ENCODE measurements around the gene FAM133A.
A peak's percentile ranks its signal among the peaks of the same experiment; 100 is the strongest.

Gene FAM133A

DNA sequence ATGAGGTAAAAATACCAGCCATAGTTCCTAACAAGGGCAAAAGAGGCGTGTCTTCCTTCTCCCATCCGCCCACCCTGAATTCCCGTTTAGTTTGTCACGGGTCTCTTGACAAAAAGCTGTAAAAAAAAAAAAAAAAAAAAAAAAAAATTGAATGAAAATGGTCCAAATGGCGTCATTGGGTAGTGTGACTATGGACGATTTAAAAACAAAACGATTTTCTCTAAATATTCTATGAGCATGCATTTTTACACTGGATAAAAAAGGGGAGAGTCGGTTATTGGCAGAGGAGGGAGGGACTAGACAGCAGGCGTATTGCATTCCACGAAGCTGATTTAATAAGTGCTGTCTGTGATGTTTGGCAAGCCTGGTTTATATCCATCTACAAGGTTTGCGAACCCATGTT is at the start of gene FAM133A:
Gene FAM133A (plus strand): TSS at position 338 of the 403 bp plus-strand sequence. CDS start 35,214 bp downstream, outside the sequence.
- no peak for DNase-seq

DNA sequence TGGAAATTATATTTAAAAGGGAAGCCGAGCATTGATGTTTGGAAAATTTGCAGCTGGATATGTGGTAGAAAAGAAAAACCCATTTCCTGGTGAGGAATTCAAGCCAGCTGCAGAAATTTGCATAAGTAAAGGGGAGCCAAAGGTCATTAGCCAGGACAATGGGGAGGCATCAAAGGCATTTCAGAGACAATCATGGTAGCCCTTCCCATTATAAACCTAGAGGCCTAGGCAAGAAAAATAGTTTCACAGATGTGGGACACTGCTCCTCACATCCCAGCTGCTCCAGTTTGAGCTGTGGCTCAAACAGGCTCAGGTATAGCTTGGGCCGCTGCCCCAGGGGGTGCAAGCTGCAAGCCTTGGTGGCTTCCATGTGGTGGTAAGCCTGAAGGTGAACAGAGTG is 36.4 kb upstream of the FAM133A start:
- no peak for DNase-seq

DNA sequence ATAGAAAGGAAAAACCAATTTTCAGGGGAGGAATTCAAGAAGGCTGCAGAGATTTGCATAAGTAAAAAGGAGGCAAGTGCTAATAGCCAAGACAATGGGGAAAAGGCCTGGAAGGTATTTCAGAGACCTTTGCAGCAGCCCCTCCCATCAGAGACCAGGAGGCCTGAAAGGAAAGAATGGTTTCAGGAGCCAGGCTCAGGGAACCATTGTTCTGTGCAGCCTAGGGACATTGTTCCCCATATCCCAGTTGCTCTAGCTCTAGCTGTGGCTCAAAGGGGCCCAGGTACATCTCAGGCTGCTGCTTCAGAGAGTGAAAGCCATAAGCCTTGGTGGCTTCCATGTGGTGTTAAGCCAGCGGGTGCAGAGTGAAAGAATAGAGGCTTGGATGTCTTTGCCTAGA is 24.6 kb upstream of the FAM133A start:
- DNase-seq: no peak

DNA sequence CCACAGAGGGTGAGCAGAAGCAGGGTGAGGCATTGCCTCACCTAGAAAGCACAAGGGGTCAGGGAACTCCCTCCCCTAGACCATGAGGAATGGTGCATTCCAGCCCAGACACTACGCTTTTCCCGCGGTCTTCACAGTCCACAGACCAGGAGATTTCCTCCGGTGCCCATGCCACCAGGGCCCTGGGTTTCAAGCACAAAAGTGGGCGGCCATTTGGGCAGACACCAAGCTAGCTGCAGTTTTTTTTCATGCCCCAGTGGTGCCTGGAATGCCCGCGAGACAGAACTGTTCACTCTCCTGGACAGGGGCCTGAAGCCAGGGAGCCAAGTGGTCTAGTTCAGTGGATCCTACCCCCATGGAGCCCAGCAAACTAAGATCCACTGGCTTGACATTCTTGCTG is 13.4 kb upstream of the FAM133A start:
- DNase-seq: no peak

DNA sequence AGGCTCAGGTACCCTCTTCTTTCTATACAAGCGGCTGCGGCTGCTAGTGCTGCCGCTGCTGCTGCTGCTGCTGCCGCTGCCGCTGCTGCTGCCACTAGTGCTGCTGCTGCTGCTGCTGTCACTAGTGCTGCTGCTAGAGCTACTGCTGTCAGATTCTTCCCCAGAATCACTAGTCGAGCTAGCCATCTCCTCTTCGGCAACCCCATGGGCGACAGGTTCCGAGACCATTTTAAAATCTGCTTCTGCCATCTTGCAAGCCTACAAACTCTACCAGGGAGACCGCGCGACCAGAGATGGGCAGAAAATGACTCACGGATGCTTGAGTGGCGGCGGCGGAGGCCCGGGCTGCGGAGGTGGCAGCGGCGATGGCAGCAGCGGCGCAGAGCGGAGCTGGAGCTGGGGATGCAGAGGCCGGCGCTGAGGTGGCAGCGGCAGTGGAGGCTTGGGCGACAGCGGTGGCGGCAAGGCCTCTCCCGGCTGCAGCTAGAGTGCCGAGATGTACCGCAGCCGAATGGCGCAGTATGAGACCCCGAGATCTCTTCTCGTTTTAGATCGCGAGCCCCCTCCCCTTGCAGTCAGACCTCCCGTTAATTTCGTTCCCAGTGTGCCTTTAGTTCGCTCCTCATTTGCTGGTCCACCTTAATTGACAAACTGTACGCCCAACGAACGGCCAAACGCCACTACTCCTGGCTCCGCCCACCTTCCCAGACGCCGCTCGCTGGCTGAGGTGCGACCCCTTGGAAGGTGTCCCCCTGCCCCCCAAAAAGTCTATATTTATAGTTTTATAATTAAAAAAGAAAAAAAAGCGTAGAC is 744 bp upstream of the FAM133A start, which contains the start of gene NAP1L3:
Gene NAP1L3 (minus strand): TSS at position 523 of the 813 bp plus-strand sequence. CDS start 274 bp downstream, at position 249.
- peak; percentile 48 to 54 for DNase-seq

DNA sequence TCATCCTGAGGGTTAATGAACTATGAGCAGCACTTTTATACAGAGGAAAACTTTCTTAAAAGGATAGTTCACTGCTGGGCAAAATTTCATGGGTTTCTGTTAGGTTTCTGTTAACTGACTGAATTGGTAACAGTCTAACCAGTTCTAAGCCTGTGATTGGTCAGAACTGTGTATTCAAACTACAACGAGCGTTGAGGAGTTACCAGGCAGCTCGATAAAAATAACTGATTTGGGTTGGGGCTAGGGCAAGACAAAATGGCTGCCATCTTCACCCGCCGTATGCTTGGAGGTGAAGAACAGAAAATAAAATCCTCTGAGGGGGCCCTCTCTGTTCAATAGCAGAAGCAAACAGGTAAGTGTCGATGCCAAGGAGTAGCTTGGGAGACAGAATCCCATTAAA is 22.0 kb downstream of the FAM133A start:
- DNase-seq: no peak

DNA sequence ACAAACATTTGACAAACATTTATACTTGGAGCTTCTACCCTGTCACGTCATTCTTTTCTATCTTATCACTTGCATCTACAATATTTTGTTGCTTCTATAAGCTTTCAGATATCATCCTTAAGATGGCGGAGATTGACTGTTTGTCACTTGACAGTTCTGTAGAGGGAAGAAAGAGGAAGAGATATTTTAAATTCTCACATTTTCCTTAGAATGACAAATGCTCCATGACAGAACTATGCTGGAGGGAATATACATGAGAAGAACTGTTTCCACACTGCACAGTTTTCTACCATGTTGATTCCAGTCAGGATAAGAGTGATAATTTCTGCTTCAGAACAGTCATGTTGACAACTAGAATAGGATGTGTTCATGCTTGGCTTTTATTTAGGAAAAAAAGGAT is 29.7 kb downstream of the FAM133A start:
- DNase-seq: no peak

DNA sequence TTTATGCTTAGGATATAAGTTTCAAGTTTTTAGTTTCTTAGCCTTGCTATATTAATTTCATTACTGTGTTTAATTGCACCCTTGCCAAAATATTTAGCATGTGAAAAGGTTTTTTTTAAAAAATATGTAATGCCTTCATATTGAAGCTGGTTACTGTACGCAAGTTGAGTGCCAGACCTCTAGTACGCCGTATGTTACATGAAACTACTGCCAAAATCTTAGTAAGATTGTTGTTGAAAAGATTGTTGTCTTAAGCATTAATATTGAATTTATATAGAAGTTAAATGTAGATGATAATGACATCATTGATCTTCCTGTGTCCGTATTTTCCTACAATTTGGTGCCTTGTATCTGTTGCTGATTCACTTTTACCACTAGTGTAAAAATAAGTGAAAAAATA is 37.1 kb downstream of the FAM133A start:
- DNase-seq: no peak

DNA sequence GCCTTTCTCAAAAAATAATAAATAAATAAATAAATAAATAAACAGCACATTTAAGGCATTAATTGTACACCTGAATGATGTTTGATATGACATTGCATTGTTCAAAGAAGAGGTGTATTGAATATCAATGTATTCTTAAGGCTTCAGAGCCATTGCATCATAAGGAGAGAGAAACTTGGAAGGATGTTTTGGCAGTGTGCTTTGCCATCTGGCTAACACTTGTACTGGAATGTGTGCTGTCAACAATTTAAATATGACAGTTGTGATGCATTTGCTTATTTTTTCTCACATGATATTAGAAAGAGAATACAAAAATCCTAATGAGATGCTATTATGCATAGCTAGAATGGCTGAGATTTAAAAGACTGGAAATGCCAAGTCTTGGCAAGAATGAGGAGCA is 67.8 kb downstream of the FAM133A start:
- DNase-seq: no peak

DNA sequence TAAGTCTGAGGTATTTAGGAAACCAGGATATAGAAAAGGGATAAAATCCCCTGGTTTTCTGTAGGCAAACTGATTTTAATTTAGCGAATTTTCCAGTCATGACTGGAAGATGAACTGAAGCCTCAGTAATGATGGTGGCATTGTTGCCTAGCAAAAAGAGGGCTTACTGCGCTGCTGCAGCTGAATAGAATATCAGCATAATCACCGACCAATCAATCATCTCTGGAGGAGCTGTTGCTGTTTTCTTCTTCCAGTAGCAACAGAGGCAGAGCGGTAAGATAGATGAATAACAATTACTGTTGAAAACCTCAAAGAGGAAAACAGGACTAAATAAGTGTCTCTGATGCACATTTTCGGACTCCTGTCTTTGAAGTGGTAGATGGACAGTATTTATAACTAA is 86.2 kb downstream of the FAM133A start:
- no peak for DNase-seq

All from stimulated activated CD4-positive, alpha-beta T cell treated with anti-CD3 and anti-CD28 coated beads, Interleukin-4, amount 100 ng/mL, for 4 hours (primary cell).